Activated CD8-positive, alpha-beta memory T cell treated with anti-CD3 and anti-CD28 coated beads for 36 hours (primary cell): Measurements from ENCODE around the gene KCNMA1. TPM values are rescaled to one million over a fixed set of nuclear protein-coding genes. Genes with fewer than 3 reads are reported as not detected.

ENCODE experiments used
- CTCF ChIA-PET: fragments of 350-600 bp; sonication (Branson Sonifier 250); formaldehyde crosslinking; loops from one replicate; lab custom pipeline; 2021; ENCODE audit warnings: antibody characterized with exemption; lab: Charles Lee
- POLR2A ChIA-PET: fragments of 350-600 bp; sonication (Branson Sonifier 250); formaldehyde crosslinking; loops from one replicate; lab custom pipeline; 2021; ENCODE audit warnings: antibody characterized with exemption; lab: Charles Lee
- total RNA-seq, 2 experiments: library from RNA; stranded (reverse); gene quantifications; one replicate each; pipeline ENCODE4 v1.2.3, GENCODE V29; 2021

The KCNMA1 gene
- total RNA-seq, 2 experiments from 2014 or later = not detected

GRCh38 chr10:77233466-77233865 lies 404.1 kb downstream of the KCNMA1 start:
- CTCF ChIA-PET = no interaction called here
- POLR2A ChIA-PET = no interaction called here

DNA sequence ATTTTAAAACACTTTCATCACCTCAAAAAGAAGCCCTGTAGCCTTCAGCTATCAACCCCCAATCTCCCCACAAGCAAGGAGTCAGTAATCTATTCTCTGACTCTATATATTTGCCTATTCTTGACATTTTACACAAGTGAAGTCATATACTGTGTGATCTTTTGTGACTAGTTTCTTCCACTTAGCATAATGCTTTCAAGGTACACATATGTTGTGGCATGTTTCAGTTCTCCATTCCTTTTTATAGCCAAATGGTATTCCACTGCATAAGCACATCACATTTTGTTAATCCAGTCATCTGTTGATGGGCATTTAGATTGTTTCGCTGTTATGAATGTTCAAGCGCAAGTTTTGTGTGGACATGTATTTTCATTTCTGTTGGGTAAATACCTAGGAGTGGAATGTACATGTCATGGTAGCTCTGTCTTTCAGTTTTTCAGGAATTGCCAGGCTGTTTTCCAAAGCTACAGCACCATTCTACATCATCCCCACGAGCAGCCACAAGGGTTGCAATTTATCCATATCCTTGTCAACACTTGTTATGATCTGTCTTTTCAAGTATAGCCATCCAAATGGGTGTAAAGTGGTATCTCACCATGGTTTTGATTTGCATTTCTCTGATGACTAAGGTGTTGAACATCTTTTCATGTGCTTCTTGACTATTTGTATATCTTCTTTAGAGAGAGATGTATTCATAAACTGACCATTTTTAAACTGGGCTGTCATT lies 405.6 kb downstream of the KCNMA1 start:
- ChIA-PET CTCF (no interaction called here), POLR2A (no interaction called here)

DNA sequence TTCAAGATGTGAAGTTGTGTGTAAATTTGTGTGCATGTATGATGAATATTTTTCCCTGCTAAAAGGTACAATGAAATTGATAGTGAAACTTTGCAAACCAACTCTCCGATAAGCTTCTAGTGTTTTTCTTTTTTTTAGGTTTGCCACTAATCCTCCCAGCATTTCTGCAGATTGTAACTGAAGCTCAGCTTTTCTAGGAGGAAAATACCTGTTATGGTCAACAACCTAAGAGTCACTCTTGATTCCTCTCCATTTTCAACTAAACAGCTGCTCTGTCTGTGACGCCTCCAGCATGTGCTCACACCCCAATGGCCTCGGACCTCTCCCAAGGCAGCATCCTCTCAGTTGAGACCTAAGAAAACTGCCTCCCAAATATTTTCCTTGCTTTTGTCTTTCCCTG lies 406.2 kb downstream of the KCNMA1 start:
- ChIA-PET POLR2A (no interaction called here), CTCF (no interaction called here)

GRCh38 chr10:77230194-77230593 lies 407.4 kb downstream of the KCNMA1 start:
- CTCF ChIA-PET = no interaction called here
- POLR2A ChIA-PET = no interaction called here

- ChIA-PET POLR2A (no interaction called here), CTCF (no interaction called here)
These were observed 407.9 kb downstream of the KCNMA1 start for GRCh38 chr10:77229704-77230103.

DNA sequence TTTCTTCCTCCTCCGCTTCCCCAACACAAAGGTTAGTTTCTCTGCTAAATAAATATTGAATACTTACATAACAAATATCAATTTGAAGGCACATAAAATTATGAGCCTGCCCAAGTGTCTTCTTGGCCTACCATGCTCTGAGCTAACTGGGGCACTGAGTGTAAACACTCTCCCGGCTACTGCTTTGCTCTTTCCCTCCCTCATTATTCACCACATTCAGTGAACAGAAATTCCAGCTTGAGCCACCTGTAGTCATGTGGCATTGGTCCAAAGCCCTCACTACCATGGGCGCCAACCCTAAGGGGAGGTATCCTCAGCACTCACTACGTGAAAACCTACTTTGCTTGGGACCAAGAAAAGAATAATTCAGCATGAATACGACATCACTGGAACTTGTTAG lies 409.0 kb downstream of the KCNMA1 start:
- ChIA-PET CTCF (no interaction called here), POLR2A (no interaction called here)

- ChIA-PET CTCF (no interaction called here), POLR2A (no interaction called here)
These were observed 410.6 kb downstream of the KCNMA1 start for GRCh38 chr10:77226853-77227565.

GRCh38 chr10:77226452-77226851 lies 411.2 kb downstream of the KCNMA1 start:
- ChIA-PET POLR2A (no interaction called here), CTCF (no interaction called here)

DNA sequence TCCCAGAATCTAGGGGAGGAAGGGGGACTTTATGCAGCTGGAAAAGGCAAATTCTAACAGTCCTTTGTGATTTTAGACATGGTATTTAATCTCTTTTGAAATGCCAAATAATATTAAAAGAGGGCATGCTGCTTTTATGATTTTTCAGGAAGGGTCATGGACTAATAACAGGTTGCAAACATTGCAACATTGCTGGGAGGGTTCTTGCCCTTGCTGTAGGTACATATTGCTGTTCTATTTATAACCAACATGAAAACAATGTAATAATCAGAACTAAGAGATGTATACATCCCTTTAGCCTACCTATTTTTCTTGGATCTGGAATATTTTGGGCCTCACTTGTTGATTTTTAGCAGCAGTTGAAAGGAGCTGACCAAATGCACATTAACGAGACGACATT lies 411.6 kb downstream of the KCNMA1 start:
- POLR2A ChIA-PET = no interaction called here
- CTCF ChIA-PET = no interaction called here

DNA sequence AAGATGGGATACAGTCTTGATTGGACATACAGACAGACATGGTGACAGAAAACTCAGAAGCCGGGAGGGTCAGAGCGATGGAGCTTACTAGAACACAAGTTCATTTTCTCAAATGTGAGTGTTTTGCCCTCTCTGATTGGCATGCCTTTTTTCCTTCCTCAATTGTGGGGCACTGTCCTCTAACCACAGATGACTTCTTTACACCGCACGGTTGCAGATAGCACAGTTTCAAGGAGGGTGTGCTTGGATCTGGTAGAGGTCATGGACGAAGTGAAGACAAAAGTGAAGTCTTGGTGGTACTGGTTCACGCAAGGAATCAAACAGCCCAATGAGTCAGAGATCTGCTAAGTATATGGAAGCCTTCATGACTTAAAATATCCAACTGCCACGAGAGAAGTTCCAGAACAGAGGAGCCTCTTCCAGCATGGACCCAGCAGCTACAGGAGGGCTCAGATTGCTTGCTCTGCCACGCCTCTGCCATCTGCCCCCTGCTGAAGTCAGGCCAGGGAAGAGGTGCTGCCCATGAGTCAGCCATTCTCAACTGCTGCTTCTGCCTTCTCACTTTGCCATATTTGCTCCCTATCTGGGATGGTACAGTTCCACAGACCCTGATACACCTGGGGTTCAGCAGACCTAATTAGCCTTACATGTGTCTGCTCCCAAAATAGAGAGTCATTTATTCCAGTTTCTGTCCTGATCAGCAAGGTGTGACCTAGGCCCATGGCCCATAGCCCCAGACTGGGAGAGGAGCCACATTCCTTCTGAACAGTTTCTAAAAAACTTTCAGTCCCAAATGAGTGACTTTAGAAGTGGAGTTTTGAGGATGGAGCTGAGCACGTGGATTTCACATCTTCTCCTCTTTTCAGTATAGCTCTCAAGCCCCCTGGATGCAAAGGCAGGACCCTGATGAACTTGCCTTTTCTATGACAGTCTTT lies 413.8 kb downstream of the KCNMA1 start:
- ChIA-PET POLR2A (no interaction called here), CTCF (no interaction called here)

DNA sequence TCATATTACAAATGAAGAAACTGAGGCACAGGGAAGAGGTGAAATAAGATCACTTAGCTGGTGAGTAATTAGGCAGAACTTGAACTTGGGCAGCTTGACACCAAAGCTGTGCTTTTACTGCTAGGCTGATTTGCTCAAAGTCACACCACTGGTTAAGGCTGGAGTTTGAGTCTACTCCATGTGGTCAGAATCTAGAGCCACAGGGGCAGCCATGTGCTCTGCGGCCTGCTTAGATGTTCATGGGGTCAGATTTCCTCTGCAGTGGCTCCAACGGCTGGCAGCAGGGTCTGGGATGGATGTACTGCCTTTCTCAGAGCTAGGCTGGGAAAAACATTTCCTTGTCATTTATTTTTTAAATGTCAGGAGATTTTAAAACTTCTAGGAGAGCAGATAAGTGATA lies 417.5 kb downstream of the KCNMA1 start:
- CTCF ChIA-PET = no interaction called here
- POLR2A ChIA-PET = no interaction called here

GRCh38 chr10:77219046-77219445 lies 418.6 kb downstream of the KCNMA1 start:
- CTCF ChIA-PET = no interaction called here
- POLR2A ChIA-PET = no interaction called here

DNA sequence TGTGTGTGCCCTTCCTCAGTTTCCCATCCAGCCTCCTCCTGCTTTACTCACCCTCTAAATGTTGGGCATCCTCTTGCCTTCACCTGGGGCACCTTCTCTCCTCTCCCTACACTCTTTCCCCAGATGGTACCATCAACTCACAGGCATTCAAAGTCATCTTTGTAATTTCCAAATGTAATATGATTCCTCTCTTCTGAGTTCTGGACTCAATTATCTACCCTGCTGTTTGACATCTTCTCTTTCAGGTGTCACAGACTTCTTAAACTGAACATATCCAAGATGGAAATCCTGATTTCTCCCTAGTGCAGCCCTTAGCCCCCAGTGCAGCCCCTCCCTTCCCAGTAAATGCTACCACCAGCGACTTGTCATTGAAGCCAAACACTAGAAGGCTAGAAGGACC lies 422.8 kb downstream of the KCNMA1 start:
- POLR2A ChIA-PET = no interaction called here
- CTCF ChIA-PET = no interaction called here

DNA sequence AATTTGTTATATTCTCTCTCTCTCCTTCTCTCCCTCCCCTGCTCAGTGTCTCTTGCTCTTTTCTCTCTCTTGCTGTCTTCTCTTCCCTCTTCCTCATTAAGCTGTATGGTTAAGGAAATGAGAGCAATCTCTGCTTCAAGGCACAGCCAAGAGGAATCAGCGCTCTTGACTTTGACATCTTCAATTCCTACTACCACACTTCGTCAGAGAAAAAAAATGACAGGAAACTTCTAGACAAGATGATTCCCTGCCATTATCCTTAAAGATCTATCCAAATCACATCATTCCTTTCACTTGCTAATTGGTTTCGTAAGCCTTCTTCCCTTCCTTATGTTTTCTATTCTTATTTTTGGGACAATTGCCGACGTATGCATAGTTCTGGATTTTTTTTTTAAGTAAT lies 425.0 kb downstream of the KCNMA1 start:
- ChIA-PET CTCF (no interaction called here), POLR2A (no interaction called here)

- POLR2A ChIA-PET = no interaction called here
- CTCF ChIA-PET = no interaction called here
These were observed 427.0 kb downstream of the KCNMA1 start for GRCh38 chr10:77210645-77211044.

- ChIA-PET CTCF (no interaction called here), POLR2A (no interaction called here)
These were observed 428.8 kb downstream of the KCNMA1 start for GRCh38 chr10:77208684-77209256.

- POLR2A ChIA-PET = no interaction called here
These were observed 429.8 kb downstream of the KCNMA1 start for GRCh38 chr10:77207828-77208185.

DNA sequence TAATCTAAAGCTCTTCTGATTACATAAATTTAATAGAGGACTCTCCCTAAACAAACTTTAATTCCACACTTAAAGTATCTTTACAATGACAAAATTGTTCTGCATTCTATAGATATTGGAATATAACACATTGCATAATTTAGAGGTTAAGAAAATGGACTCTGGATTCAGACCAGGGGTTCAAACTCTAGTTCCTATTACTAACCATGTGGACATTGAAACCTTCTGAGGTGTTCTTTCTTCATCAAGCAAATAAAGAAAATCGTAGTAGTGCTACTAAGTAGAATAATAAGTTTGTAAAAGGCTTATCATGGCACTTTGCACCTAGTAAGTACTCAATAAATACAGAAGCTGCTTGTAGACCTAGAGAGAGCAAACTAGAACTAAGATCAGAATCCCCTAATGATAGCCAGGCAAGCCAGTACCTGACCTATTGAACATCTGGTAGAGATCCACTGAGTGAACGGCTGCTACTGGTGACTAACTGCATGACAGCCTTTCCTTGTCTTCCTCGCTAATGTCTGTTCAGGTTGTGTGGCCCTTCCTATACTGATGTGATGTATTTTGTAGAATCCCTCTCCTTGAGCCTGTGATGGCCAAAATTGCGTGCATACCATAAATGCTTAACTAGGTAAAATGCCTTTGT lies 430.3 kb downstream of the KCNMA1 start:
- POLR2A ChIA-PET = no interaction called here
- CTCF ChIA-PET = no interaction called here

More at GRCh38 chr10:77207828-77208185, 429.8 kb downstream of the KCNMA1 start:
- CTCF ChIA-PET = no interaction called here

DNA sequence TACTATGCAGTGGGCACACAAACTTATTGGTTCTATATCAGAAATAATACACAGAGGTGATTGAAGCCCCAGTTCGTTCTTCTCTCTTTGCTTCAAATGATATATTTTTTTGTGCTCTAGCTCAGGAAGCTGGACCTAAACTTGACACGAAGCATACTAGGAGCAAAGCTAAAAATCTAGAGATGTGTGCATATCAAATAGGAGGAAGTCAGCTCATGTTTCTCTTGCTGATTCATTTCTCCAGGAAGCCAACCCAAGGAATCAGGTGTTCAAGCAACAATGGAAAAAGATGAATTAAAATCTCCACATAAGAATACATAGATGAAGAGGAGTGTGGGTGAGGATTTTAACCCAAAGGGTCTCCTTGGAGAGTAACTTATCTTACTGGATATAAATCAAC lies 432.5 kb downstream of the KCNMA1 start:
- ChIA-PET POLR2A (no interaction called here), CTCF (no interaction called here)

GRCh38 chr10:77204171-77204570 lies 433.4 kb downstream of the KCNMA1 start:
- CTCF ChIA-PET = no interaction called here
- POLR2A ChIA-PET = no interaction called here
